Stimulated activated CD4-positive, alpha-beta T cell treated with anti-CD3 and anti-CD28 coated beads, Interleukin-4, amount 100 ng/mL, for 48 hours (primary cell): Measurements from ENCODE around the gene ADD2.
"Not testable (repeated sequence)": the region's sequence is repeated elsewhere in the genome, so short reads cannot be mapped to it uniquely, and the experiment has no call there.

Experiments used
- DNase-seq, 2 donors: peaks; one replicate each; pipeline ENCODE4 v3.0.0-alpha.2; 2020; ENCODE audit warnings: low read depth in 2 of 2

ADD2 gene

GRCh38 chr2:70641263-70641784 is 126.7 kb downstream of the ADD2 start:
- DNase-seq, result no peak

GRCh38 chr2:70639841-70640436 is 128.1 kb downstream of the ADD2 start:
- DNase-seq, result no peak

GRCh38 chr2:70638561-70638960 is 129.4 kb downstream of the ADD2 start:
- DNase-seq, result no peak

- no peak for DNase-seq
Observed at GRCh38 chr2:70633508-70633907, 134.5 kb downstream of the ADD2 start.

- DNase-seq, result no peak
Observed at GRCh38 chr2:70632966-70633365, 135.0 kb downstream of the ADD2 start.

- DNase-seq, result no peak
Observed at GRCh38 chr2:70632388-70632787, 135.6 kb downstream of the ADD2 start.

GRCh38 chr2:70630761-70631160 is 137.2 kb downstream of the ADD2 start:
- DNase-seq, result no peak

GRCh38 chr2:70627211-70627898 is 140.6 kb downstream of the ADD2 start:
- no peak for DNase-seq

GRCh38 chr2:70626254-70626990 is 141.6 kb downstream of the ADD2 start:
- no peak for DNase-seq

GRCh38 chr2:70621536-70621935 is 146.5 kb downstream of the ADD2 start:
- DNase-seq, result not testable (repeated sequence)

- no peak for DNase-seq
Observed at GRCh38 chr2:70620020-70620419, 148.0 kb downstream of the ADD2 start.

- no peak for DNase-seq
Observed at GRCh38 chr2:70619167-70619566, 148.8 kb downstream of the ADD2 start.

- DNase-seq, result no peak
Observed at GRCh38 chr2:70616168-70616694, 151.8 kb downstream of the ADD2 start.

GRCh38 chr2:70615222-70615621 is 152.8 kb downstream of the ADD2 start:
- no peak for DNase-seq

GRCh38 chr2:70613521-70613920 is 154.5 kb downstream of the ADD2 start:
- DNase-seq, result no peak

GRCh38 chr2:70612574-70612973 is 155.4 kb downstream of the ADD2 start:
- no peak for DNase-seq

GRCh38 chr2:70608373-70608772 is 159.6 kb downstream of the ADD2 start:
- no peak for DNase-seq

GRCh38 chr2:70607121-70607561 is 160.9 kb downstream of the ADD2 start:
- no peak for DNase-seq
